ENCODE measurements around the gene GRAMD4. TPM values are rescaled to one million over a fixed set of nuclear protein-coding genes. Genes with fewer than 3 reads are reported as not detected.

Gene GRAMD4
- total RNA-seq, 3 donors from 2014 or later, result 28.4 to 85.6 (median 61.0) TPM

GRCh38 chr22:46695346-46696228, 75.4 kb downstream of the GRAMD4 start:
- intact Hi-C loops (cut with DNase I; ENCODE audit: low total_unique reads), result no loop called here

GRCh38 chr22:46696229-46696518, 76.0 kb downstream of the GRAMD4 start:
- intact Hi-C loops (cut with DNase I; ENCODE audit: low total_unique reads), result no loop called here
- Histone ChIP-seq H3K4me1 (no peaks in the 10 kb centered on the region), H3K36me3 (peaks cover 5% of the 10 kb centered on the region), H3K4me3 (no peak overlapping the region), H3K9me3 (no peaks in the 10 kb centered on the region), H3K27me3 (no peaks in the 10 kb centered on the region), H3K27ac (no peak overlapping the region)
- TF ChIP-seq POLR2AphosphoS5 (IDR thresholded peaks at IDR 0.05) (no peak), POLR2A (IDR thresholded peaks at IDR 0.05) (no peak), CTCF (IDR thresholded peaks at IDR 0.05) (no peak)
- DNase-seq (ENCODE audit: low spot score in 2 of 2), result no peak

More at GRCh38 chr22:46695346-46696228, 75.4 kb downstream of the GRAMD4 start:
- H3K27ac ChIP-seq, result no peak overlapping the region
- no peaks in the 10 kb centered on the region for H3K27me3 ChIP-seq
- H3K9me3 ChIP-seq, result no peaks in the 10 kb centered on the region
- TF ChIP-seq POLR2A (IDR thresholded peaks at IDR 0.05), result no peak
- no peak for TF ChIP-seq CTCF (IDR thresholded peaks at IDR 0.05)
- TF ChIP-seq POLR2AphosphoS5 (IDR thresholded peaks at IDR 0.05), result no peak
- no peak overlapping the region for H3K4me3 ChIP-seq
- DNase-seq (ENCODE audit: low spot score in 2 of 2), result no peak
- no peaks in the 10 kb centered on the region for H3K4me1 ChIP-seq
- peaks cover 5% of the 10 kb centered on the region for H3K36me3 ChIP-seq

GRCh38 chr22:46696614-46697013, 76.4 kb downstream of the GRAMD4 start:
- Histone ChIP-seq H3K27me3 (no peaks in the 10 kb centered on the region), H3K27ac (no peak overlapping the region), H3K4me1 (no peaks in the 10 kb centered on the region), H3K4me3 (no peak overlapping the region), H3K9me3 (no peaks in the 10 kb centered on the region), H3K36me3 (peaks cover 5% of the 10 kb centered on the region)
- DNase-seq (ENCODE audit: low spot score in 2 of 2), result no peak
- intact Hi-C loops (cut with DNase I; ENCODE audit: low total_unique reads), result no loop called here
- TF ChIP-seq POLR2A (IDR thresholded peaks at IDR 0.05) (no peak), POLR2AphosphoS5 (IDR thresholded peaks at IDR 0.05) (no peak), CTCF (IDR thresholded peaks at IDR 0.05) (no peak)

GRCh38 chr22:46697811-46698515, 77.8 kb downstream of the GRAMD4 start:
- no peak for DNase-seq (ENCODE audit: low spot score in 2 of 2)
- intact Hi-C loops (cut with DNase I; ENCODE audit: low total_unique reads), result no loop called here
- TF ChIP-seq POLR2A (IDR thresholded peaks at IDR 0.05) (no peak), POLR2AphosphoS5 (IDR thresholded peaks at IDR 0.05) (no peak), CTCF (IDR thresholded peaks at IDR 0.05) (no peak)
- Histone ChIP-seq H3K27ac (no peak overlapping the region), H3K27me3 (no peaks in the 10 kb centered on the region), H3K4me3 (no peak overlapping the region), H3K4me1 (no peaks in the 10 kb centered on the region), H3K36me3 (peaks cover 5% of the 10 kb centered on the region), H3K9me3 (no peaks in the 10 kb centered on the region)

- peaks cover 5% of the 10 kb centered on the region for H3K36me3 ChIP-seq
- no peaks in the 10 kb centered on the region for H3K27me3 ChIP-seq
- no peak overlapping the region for H3K27ac ChIP-seq
- no peaks in the 10 kb centered on the region for H3K4me1 ChIP-seq
- intact Hi-C loops (cut with DNase I; ENCODE audit: low total_unique reads), result no loop called here
- H3K9me3 ChIP-seq, result no peaks in the 10 kb centered on the region
- DNase-seq (ENCODE audit: low spot score in 2 of 2), result no peak
- TF ChIP-seq POLR2A (IDR thresholded peaks at IDR 0.05) (no peak), CTCF (IDR thresholded peaks at IDR 0.05) (no peak), POLR2AphosphoS5 (IDR thresholded peaks at IDR 0.05) (no peak)
- no peak overlapping the region for H3K4me3 ChIP-seq
Measured at GRCh38 chr22:46699091-46699490, 78.9 kb downstream of the GRAMD4 start.

Measured in breast epithelium (tissue), 4 donors.